ENCODE measurements around the gene ACTR2.

The ACTR2 gene

GRCh38 chr2:65277118-65277517 lies 49.5 kb downstream of the ACTR2 start (continued):
- TF ChIP-seq ZBTB7A (tag by site-specific recombination; IDR thresholded peaks at IDR 0.05; ENCODE audit: low read depth), result no peak

GRCh38 chr2:65277791-65278483 lies 50.3 kb downstream of the ACTR2 start:
- Histone ChIP-seq H3K27ac (ENCODE audit: extremely low read depth, low read depth, low read length) (no peak overlapping the region), H3K4me3 (ENCODE audit: low read depth, low read length) (no peak overlapping the region), H3K36me3 (ENCODE audit: control insufficient read depth in 2 of 2, insufficient read depth in 1 of 2, low read length in 2 of 2) (peaks cover 3 to 4% of the 10 kb centered on the region in 2 experiments; a peak in 2 of 3 replicates), H3K9me3 (ENCODE audit: control insufficient read depth, insufficient read depth, low read depth, low read length) (no peaks in the 10 kb centered on the region), H3K4me1 (ENCODE audit: control insufficient read depth, insufficient read depth, low read length) (no peaks in the 10 kb centered on the region)
- POLR2A ChIA-PET, result interaction anchor here (1.3 kb wide), 1 partner anchor 50 kb away, joined by 3 read pairs; the partner anchor contains the start of gene ACTR2
- 0 out of 2 replicates have a peak, but pooled peaks have one; percentile 23 for TF ChIP-seq ZBTB6 (tag by site-specific recombination; IDR thresholded peaks at IDR 0.05)
- no peak for TF ChIP-seq FEZF1 (tag by site-specific recombination; IDR thresholded peaks at IDR 0.05)
- CTCF ChIA-PET, result interaction anchor here (0.6 to 1.9 kb wide), 6 partner anchors 12 to 215 kb away, joined by 3 to 6 read pairs (median 4); no protein-coding TSS in a partner anchor

GRCh38 chr2:65278531-65278981 lies 50.9 kb downstream of the ACTR2 start:
- no peaks in the 10 kb centered on the region for H3K4me1 ChIP-seq (ENCODE audit: control insufficient read depth, insufficient read depth, low read length)
- ChIA-PET POLR2A (interaction anchor here (1.3 kb wide), 1 partner anchor 51 kb away, joined by 3 read pairs; the partner anchor contains the start of gene ACTR2), CTCF (interaction anchor here (0.6 to 1.2 kb wide), 5 partner anchors 13 to 214 kb away, joined by 3 to 6 read pairs (median 4); no protein-coding TSS in a partner anchor)
- H3K27ac ChIP-seq (ENCODE audit: extremely low read depth, low read depth, low read length), result no peak overlapping the region
- H3K9me3 ChIP-seq (ENCODE audit: control insufficient read depth, insufficient read depth, low read depth, low read length), result no peaks in the 10 kb centered on the region
- H3K4me3 ChIP-seq (ENCODE audit: low read depth, low read length), result no peak overlapping the region
- H3K36me3 ChIP-seq (ENCODE audit: control insufficient read depth in 2 of 2, insufficient read depth in 1 of 2, low read length in 2 of 2), result no peaks in the 10 kb centered on the region; a peak in 1 of 3 replicates
- TF ChIP-seq ZNF510 (tag by site-specific recombination; IDR thresholded peaks at IDR 0.05; ENCODE audit: insufficient replicate concordance), result no peak
- peak; percentile 41; the same call in 1 of the 2 replicates for TF ChIP-seq EGR2 (tag by site-specific recombination; IDR thresholded peaks at IDR 0.05; ENCODE audit: low read depth)
- peak; percentile 68 for TF ChIP-seq ZFHX2 (tag by site-specific recombination; conservative IDR thresholded peaks at IDR 0.05)

- Histone ChIP-seq H3K36me3 (ENCODE audit: control insufficient read depth in 2 of 2, insufficient read depth in 1 of 2, low read length in 2 of 2) (no peaks in the 10 kb centered on the region; a peak in 1 of 3 replicates), H3K27ac (ENCODE audit: extremely low read depth, low read depth, low read length) (no peak overlapping the region), H3K4me3 (ENCODE audit: low read depth, low read length) (no peak overlapping the region), H3K9me3 (ENCODE audit: control insufficient read depth, insufficient read depth, low read depth, low read length) (no peaks in the 10 kb centered on the region), H3K4me1 (ENCODE audit: control insufficient read depth, insufficient read depth, low read length) (no peaks in the 10 kb centered on the region)
- POLR2A ChIA-PET, result no interaction called here
- CTCF ChIA-PET, result interaction anchor here (1.1 kb wide), 1 partner anchor 14 kb away, joined by 3 read pairs; no protein-coding TSS in a partner anchor
- TF ChIP-seq ZNF626 (tag by site-specific recombination; IDR thresholded peaks at IDR 0.05) (no peak), PATZ1 (tag by site-specific recombination; IDR thresholded peaks at IDR 0.05) (no peak), ZSCAN4 (tag by site-specific recombination; IDR thresholded peaks at IDR 0.05) (no peak), ZNF785 (tag by site-specific recombination; IDR thresholded peaks at IDR 0.05) (no peak), SALL2 (tag by site-specific recombination; IDR thresholded peaks at IDR 0.05; ENCODE audit: borderline replicate concordance) (no peak), HIC1 (tag by site-specific recombination; IDR thresholded peaks at IDR 0.05) (no peak), ZNF121 (tag by site-specific recombination; IDR thresholded peaks at IDR 0.05) (no peak), PRDM1 (tag by site-specific recombination; IDR thresholded peaks at IDR 0.05) (no peak), EGR2 (tag by site-specific recombination; IDR thresholded peaks at IDR 0.05; ENCODE audit: low read depth) (no peak), ZNF223 (tag by site-specific recombination; IDR thresholded peaks at IDR 0.05) (no peak), GLI2 (tag by site-specific recombination; IDR thresholded peaks at IDR 0.05; ENCODE audit: borderline replicate concordance, low read depth) (no peak), ZBTB10 (tag by site-specific recombination; IDR thresholded peaks at IDR 0.05) (no peak), ZNF776 (tag by site-specific recombination; IDR thresholded peaks at IDR 0.05; ENCODE audit: borderline replicate concordance) (no peak)
Measured at GRCh38 chr2:65279756-65280155, 52.1 kb downstream of the ACTR2 start.
